Femur (tissue), 1 donor: ENCODE results near the gene ZNF423.
"Not testable (repeated sequence)": the region's sequence is repeated elsewhere in the genome, so short reads cannot be mapped to it uniquely, and the experiment has no call there.

Source experiments
- DNase-seq: peaks from one replicate; pipeline ENCODE4 v3.0.0-alpha.2; 2017

ZNF423 gene

DNA sequence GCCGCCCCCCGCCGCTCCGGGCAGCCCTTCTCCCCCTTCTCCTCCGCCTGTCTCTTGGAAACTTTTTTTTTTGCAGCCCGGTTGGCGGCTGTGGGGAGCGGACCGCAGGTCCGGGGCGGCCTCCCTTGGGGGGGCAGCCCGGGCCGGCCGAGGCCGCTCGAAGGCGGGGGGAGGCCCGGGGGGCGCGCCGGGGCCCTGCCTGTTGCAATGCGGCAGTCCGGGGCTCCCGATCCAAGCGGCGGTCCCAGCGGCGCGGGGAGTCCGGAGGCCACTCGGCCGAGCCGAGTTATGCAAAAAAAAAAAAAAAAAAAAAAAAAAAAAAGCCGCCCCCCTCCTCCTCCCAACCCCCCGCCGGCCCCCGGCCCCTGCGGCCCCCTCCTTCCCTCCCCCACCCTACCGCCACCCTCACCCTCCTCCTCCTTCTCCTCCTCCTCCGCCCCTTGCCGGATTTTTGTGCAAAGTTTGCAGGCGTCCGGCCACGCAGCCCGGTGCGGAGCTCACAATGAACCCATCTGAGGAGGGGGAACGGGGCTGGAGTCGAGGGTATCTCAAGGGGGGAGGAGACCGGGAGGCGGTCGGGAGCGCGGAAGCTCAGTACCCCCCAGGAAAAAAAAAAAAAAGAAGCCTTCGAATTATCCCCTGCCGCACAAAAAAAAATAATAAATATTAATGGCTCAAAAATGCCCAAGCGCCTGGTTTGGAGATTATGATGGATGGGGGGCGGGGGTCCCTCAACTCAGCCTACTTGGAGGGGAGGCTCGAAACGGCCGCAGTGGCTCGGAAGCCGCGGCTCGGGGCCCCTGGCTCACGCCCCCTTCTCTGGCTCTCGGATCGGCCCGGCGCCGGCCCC lies at the start of gene ZNF423:
Gene ZNF423 (minus strand): TSS at position 291 of the 850 bp plus-strand sequence. CDS start 338 bp downstream, outside the sequence.
- peak; percentile 68 for DNase-seq

DNA sequence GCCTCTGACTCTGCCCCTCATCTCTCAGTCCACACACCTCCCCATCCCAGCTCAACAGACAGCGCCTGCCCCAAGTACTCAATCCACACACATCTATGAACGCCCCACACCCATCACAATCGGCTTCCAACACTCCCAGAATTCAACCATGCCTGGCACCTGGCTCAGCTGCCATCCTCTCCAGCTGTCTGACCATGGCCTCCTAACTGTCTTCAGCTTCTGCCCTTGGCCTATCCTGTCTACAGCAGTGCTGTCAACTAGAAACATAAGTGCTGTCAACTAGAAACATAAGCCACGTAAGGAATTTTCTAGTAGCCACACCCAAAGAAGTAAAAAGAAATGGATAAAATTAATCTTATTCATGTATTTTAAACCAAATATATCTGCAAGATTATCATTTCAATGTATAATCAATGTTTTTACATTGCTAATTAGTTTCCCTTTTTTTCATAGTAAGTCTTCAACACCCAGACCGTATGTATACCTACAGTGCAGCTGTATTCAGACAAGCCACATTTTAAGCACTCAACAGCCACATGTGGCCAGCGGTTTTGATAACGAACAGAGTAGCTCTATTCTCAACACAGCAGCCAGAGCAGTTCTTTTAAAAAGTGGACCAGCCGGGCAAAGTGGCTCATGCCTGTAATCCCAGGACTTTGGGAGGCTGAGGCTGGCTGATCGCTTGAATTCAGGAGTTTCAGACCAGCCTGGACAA lies 48.6 kb upstream of the ZNF423 start:
- no peak for DNase-seq

DNA sequence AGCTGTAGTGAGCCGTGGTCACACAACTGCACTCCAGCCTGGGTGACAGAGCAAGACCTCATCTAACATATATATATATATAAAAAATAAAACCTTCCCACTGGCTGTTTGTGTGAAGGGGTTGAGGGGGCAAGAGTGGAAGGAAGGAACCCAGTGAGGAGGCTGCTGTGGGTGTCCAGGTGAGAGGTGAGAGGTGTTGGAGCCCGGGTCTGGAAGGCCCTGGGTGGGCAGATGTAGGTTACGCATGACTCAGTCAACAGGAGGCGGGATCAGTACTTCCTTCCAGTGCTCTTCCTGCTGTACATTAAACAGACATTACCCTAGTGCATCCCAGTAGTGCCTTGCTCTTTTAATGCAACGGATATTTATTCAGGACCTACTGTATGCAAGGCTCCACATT lies 47.0 kb upstream of the ZNF423 start:
- no peak for DNase-seq

DNA sequence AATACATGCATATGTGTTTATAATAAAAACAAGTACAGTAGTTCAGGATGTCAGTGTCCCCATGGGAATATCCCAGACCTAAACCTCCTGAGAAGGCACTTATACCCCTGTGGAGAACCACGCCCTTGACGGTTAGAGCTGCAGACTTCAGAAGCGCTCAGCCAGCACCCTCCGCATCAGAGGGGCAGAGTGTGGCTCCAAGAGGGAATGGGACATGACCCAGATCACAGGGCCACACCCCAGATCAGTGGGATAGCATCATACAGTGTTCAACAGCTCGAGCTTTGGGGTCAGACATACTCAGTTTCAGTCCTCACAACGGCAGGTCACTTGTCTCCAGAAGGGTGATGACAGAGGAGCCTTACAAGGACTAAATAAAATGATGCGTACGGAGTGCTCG lies 45.8 kb upstream of the ZNF423 start:
- DNase-seq = no peak

DNA sequence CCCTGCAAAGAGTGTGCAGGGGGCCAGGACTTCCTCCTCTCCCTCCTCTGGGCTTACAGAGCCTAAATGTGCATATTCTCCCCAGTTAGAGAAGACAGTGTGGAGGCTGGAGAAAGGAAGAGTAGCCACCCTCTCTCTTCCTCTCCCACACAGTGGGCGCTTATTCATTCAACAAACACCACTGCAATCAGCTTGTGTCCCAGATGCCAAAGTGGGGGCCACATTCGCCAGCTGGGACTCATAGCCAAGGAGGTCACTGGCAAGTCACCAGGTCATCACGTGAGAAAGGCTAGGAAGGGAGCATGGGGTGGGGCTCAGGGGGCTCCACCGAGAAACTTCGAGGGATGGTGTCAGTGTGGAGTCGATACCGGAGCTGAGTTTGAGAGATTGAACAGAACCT lies 45.0 kb upstream of the ZNF423 start:
- no peak for DNase-seq

DNA sequence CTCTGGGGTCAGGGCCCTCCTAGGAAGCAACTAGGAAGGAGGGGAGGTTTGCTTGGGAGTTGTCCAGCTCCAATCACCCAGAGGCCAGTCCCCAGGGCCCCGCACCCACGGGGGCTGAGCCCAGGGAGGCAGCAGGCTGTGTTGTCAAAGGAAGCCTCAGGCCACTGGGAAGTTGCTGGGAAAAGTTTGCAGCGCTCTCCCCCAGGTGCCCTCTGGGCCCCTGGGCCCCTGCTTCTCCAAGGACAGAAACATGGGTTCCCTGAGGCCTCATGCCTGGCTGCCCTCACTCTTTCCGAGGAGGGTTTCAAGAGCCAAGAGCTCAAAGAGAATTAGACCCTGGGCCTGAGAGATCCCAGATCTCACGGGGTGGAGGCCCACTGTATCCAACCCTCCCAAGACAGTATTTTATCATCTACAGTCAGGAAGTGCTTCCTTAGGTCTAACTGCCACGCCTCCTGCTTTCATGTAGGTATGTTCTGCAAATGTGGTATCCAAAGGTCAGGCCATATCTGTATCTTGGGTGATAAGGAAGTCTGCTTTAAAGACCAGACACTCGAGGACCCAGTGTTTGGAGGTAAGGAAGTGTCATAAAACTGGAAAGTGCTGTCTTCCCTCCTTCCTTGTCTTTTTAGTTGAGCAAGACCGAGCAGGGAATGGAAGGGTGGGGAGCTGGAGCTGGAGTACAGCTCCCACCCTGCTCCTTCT lies 44.2 kb upstream of the ZNF423 start:
- DNase-seq = no peak

DNA sequence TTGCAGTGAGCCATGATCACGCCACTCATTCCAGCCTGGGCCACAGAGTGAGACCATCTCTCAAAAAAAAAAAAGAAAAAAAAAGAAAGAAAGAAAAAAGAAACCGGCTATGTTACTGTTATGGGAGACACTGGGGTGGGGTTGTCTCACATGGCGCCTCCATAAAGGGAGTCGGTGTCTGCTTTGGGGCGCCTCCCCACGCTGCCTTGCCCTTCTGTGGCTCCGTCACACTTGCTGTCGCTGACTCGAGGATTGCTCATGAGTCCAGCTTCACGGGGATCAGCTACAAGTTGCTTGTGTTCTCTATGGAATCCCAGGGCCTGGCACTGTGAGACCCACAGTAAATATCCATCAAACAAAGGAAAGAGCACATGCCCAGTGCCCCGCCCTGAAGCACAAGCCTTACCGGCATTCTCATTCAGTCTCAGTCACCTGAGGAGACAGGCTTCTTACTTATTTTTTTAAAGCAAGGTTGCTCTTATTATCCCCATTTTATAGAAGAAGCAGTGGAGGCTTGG lies 40.6 kb upstream of the ZNF423 start:
- no peak for DNase-seq

DNA sequence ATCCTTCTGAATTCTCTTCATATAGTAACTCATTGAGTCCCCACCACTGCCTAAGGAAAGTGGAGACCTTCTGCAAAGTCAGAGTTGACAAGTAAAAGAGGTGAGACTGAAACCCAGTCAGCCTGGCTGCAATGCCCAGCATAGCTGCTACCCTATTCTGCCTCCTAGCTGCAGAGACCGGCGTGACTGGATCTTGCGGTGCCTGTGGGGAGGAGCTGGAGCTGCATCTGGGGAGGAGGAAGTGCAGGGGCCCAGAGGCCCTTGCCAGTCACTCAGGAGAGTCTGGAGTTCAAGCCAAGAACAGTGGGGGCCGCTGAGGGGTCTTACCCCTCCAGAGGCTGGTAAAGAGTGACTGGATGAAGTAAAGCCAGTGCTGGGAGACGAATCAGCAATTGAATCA lies 35.0 kb upstream of the ZNF423 start:
- no peak for DNase-seq

DNA sequence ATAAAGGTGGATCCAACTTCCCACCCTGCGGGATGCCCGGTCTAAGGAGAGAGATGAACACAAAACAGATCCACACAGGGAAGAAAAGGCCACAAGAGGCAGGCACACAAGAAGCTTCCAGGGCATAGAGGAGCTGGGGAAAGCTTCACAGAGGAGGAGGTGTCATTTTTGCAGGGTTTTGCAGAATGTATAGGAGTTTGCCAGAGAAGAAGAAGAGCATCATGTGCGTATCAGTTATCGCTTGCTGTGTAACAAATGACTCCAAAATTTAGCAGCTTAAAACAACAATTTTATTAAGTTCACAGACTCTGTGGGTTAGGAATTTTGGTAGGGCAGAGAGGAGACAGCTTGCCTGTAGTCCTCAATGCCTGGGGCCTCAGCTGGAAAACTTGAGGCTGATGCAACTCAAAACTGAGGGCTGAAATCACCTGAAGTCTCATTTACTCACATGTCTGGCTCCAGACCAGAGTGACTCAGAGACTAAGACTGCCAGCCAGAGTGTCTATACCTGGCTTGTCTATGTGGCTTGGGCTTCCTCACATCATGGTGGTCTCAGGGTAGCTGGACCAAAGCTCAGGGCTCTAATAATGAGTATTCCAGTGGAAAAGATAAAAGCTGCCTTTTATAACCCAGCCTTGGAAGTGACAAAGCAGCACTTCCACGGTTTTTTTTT lies 33.9 kb upstream of the ZNF423 start:
- DNase-seq = no peak

DNA sequence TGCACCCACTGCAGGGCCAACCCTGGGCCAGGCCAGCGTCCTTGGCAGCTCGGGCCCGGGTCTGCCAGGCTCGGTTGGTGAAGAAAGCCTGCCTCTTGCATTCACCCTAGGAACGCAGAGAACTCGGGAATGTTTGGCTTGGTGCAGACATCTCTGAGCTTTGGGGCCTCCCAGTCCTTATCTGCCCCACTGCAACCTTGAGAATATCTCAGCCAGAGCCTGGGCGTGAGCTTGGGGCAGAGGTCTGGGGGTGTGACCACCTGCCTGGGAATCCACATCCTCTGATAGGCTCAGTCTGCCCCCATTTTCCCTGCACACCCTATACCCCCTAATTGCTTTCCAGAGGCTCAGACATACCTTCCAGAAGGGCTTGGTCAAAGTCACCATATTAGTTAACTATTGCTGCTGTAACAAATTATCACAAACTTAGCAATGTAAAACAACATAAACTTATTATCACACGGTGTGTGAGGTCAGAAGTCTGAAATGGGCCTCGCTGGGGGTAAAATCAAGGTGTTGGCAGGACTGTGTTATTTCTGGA lies 30.7 kb upstream of the ZNF423 start:
- DNase-seq = no peak

DNA sequence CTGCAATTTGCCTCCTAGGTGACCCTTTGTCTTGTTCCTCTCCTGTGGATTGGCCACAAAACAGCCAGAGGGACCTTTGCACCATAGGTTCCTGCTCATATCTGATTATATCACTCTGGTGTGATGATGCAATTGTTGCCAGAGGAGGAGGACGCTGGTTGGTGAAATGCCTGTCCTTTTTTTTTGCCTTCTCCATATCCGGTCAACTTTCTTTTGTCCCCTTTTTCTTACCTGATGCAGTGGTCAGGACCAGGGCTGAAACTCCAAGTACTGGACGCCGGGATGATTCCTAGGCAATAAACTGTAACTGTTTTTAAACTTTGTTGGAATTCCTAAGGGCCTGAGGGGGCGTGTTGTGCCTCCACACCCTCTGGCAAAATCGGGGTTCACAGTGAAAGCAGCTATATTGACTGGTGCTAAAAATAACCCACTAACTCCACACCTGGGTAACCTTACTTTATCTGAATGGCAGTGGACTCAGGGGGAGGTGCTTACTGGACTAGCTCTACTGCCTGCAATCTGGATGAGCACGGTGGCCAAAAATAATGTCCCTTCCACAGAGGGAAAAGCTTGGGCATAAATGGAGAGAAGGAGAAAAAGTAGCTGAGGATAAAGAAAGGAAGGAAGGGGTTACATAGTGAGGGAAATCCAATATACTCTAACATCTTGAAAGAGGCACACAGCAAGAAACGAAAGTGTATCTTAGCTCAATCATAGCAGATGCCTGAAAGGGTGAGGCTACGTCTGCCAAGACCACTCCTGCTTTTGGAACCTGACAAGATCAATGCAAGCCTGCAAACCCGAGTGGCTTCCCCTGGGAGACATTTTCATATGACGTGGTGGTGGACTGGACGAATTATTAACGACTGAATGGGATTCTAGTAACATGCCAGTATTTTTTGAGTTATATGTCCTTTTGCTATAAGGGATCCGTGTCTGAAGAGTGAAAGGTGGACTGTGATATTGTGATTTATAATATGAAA lies 28.4 kb upstream of the ZNF423 start:
- no peak for DNase-seq

DNA sequence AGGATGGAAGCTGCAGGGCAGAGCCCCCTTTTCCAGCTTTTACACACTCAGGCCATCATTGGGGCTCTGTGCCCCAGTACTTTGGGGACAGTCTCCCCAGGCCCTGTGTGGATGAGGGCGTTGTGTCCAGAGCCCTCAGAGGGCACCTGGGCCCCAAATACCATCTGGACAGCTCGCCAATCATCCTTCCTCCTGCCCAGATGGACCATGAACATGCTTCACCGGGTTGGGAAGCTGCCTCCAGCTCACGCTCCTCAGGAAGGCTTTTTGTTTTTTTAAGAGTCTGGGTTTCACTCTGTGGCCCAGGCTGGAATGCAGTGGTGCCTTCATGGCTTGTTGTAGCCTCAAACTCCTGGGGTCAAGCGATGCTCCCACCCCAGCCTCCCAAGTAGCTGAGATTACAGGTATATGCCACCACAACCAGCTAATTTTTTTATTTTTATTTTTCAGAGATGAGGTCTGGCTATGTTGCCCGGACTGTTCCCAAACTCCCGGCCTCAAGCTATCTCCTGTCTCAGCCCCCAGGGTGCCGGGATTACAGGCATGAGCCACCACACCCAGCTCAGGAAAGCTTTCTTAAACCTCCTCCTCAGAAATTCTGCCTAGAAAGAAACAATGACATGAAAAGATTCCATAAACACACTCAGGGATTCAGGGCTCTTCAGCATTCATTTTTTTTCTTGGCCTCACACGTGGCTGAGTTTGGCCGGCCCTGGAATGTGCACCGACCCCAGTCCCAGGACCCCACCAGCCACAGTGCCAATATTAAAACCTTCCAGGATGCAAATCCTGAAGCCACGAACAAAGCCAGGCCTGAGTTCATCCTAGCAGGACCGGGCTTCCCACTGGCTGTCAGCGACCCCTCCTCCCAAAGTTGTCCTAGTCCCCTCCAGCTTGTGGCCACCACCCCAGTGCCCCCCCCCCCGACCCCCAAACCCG lies 27.4 kb upstream of the ZNF423 start:
- DNase-seq = no peak

DNA sequence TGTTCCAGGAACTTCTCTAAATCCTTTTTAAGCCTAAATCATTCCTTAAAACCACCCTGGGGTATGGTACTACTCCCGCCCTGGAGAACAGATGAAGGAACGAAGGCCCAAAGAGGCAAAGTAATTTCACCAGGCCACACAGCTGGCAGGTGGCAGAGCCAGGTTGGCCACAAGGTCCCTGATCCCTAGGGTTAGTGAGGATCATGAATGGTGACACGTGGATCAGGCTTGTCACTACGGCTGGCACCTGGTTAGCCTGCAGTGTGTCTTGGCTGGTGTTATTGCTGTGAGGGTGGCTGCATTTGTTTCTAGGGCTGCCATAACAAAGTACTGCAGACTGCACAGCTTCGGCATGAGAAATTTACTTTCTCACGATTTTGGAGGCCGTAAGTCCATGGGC lies 26.0 kb upstream of the ZNF423 start:
- no peak for DNase-seq

DNA sequence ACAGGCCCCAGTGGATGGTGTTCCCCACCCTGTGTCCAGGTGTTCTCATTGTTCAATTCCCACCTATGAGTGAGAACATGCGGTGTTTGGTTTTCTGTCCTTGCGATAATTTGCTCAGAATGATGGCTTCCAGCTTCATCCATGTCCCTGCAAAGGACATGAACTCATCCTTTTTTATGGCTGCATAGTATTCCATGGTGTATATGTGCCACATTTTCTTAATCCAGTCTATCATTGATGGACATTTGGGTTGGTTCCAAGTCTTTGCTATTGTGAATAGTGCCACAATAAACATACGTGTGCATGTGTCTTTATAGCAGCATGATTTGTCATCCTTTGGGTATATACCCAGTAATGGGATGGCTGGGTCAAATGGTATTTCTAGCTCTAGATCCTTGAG lies 22.6 kb upstream of the ZNF423 start:
- DNase-seq = not testable (repeated sequence)

DNA sequence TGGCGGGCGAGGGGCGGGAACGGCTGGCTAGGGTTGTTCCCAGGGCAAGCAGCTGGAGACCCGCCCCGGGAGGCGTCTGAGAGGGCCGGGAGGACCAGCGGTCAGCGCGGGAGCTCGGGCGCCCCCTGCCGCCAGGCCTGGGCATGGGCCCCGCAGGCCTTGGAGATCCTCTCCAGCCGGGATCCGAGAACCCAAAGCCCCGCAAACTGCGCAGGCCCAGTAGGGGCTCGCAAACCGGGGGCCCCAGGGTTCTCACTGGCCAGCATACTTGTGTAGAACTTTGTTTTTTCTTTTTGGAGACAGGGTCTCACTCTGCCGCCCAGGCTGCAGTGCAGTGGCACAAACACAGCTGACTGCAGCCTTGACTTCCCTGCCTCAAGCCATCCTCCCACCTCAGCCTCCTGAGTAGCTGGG lies 20.8 kb upstream of the ZNF423 start:
- peak; percentile 85 for DNase-seq

DNA sequence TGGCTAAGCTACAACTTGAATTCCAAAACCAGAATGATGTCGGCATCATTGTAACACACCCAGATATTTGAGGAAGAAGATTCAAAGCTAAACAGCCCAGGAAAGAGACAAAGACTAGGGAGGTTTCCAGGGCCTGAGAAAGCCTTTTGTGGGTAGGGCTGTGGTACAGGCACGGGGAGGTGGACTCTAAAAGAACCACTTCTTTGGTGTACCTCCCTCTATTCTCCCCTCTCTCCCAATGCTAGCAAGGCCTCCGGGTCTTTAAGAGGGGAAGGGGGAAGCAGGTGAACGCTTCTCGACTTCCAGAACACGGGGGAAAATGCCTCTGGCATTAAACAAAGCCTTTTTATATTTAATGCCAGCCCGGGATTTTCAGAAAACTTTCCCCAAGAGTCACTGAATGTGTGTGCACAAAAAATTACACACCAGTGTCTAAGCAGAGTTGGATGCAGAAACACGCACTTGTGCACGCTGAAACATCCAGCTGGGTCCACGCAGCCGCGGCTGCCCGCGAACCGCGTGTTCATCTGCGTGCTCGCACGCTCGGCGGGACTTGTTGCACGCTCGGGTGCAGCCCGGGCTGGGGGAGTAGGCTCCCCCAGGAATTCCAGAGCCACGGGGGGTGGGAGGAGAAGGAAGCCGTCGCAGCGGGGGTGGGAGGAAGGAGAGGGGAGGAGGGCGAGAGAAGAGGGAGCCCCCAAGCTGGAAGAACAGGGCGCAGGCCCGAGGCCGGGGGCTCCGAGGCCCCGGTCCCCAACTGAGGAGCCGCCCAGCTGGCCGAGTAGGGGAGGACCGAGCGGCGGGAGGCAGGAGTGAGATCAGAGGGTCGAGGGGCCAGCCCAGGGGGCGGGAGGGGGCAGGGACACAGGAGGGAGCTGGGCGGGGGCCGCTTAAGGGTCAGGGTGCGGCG lies 20.1 kb upstream of the ZNF423 start:
- DNase-seq = no peak

DNA sequence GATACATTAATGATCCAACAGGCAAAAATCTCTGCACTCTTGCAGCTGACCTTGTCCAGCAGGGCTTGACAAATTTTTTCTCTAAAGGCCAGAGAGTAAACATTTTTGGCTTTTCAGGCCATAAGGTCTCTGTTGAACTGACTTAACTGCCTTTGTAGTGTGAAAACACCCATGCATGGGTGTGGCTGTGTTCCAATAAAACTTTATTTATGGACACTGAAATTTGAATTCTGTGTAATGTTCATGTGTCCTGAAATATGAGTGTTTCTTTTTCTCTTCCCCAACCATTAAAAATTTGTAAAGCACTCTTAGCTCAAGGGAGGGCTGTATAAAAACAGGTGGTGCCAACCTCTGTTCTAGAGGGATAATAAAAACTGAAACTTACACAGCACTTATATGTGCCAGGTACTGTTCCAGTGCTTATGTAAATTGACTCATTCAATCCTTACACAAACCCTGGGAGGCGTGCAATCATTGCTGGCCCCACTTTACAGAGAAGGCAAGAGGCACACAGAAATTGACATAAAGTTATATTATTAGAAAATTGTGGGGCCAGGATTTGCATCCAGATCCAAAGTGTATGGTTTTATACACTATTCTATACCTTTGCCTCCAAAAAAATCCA lies 18.8 kb upstream of the ZNF423 start:
- DNase-seq = no peak

DNA sequence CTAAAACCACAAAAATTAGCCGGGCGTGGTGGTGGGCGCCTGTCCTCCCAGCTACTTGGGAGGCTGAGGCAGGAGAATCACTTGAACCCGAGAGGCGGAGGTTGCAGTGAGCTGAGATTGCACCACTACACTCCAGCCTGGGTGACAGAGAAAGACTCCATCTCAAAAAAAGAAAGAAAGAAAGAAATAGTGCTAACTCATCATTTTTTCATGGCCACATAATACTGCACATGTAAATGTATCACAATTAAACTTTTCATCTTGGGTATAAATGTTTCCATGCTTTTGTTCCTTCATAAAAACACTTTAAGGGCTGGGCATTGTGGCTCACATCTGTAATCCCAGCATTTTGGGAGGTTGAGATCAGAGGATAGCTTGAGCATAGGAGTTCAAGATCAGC lies 15.9 kb upstream of the ZNF423 start:
- not testable (repeated sequence) for DNase-seq
